ENCODE measurements around the gene PPP2R3B.

The PPP2R3B gene

GRCh38 chrX:369563-370101 lies 17.1 kb downstream of the PPP2R3B start:
- no peak for DNase-seq

- DNase-seq: no peak
Observed at GRCh38 chrX:368811-369562, 17.7 kb downstream of the PPP2R3B start.

GRCh38 chrX:367866-368265 lies 18.8 kb downstream of the PPP2R3B start:
- DNase-seq: no peak

GRCh38 chrX:367349-367748 lies 19.4 kb downstream of the PPP2R3B start:
- no peak for DNase-seq

GRCh38 chrX:363621-364375 lies 22.9 kb downstream of the PPP2R3B start:
- DNase-seq: no peak

- no peak for DNase-seq
Observed at GRCh38 chrX:362937-363620, 23.6 kb downstream of the PPP2R3B start.

GRCh38 chrX:362351-362750 lies 24.4 kb downstream of the PPP2R3B start:
- DNase-seq: no peak

GRCh38 chrX:361231-362145 lies 25.2 kb downstream of the PPP2R3B start:
- DNase-seq: no peak

- DNase-seq: no peak
Observed at GRCh38 chrX:360496-361150, 26.1 kb downstream of the PPP2R3B start.

- no peak for DNase-seq
Observed at GRCh38 chrX:358651-359143, 28.0 kb downstream of the PPP2R3B start.

GRCh38 chrX:357693-358471 lies 28.8 kb downstream of the PPP2R3B start:
- DNase-seq: no peak

GRCh38 chrX:357035-357692 lies 29.5 kb downstream of the PPP2R3B start:
- DNase-seq: no peak

GRCh38 chrX:356385-357034 lies 30.2 kb downstream of the PPP2R3B start:
- no peak for DNase-seq

GRCh38 chrX:355329-356050 lies 31.2 kb downstream of the PPP2R3B start:
- no peak for DNase-seq

GRCh38 chrX:353566-354535 lies 32.9 kb downstream of the PPP2R3B start:
- DNase-seq: no peak

- no peak for DNase-seq
Observed at GRCh38 chrX:352582-353314, 34.0 kb downstream of the PPP2R3B start.

- DNase-seq: no peak
Observed at GRCh38 chrX:352181-352580, 34.5 kb downstream of the PPP2R3B start.
